HG03439 (cell line): ENCODE results near the gene RPP14.
A peak's percentile ranks its signal among the peaks of the same experiment; 100 is the strongest.

ENCODE experiments used
- ATAC-seq: cut with Tn5 transposase; IDR thresholded peaks from one replicate; pipeline ENCODE4 v1.9.1; 2021; ENCODE audit warnings: mild to moderate bottlenecking, moderate library complexity; ENCODE audit not compliant: unreplicated experiment

RPP14 gene

DNA sequence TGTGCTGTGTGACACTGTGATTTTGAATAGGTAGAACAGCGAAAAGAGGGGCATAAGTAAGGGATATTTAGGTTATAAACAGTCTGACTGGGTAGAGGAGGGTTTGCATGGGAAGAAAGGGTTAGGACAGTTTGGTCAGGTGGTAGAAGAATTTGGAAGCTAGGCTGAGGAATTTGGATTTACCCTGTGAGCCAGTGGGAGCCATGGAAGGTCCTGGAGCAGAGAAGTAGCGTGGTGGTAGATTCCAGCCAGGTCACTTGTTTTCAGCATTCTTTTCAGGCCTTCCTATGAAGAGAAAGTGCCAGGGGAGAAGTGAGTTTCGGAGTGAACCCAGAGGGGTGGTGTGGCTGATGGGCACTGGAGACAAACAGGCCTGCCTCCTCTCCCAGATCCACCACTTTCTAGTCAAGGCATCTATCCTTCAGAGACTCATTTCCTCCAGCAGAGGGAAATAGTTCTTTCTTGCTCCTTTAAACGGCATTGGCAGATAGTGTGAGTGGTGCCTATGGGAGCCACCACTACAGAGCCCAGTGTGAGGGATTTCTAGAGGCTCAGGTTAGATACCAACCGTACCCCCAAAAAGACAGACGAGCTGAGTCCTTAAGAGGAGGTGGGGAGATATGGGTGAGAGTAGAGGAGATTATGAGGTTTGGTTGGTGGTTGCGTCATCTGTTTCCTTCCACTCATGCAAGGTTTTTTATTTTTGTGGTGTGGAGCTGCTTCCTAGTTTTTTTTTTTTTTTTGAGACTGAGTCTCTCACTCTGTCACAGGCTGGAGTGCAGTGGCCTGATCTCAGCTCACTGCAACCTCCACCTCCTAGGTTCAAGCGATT lies 47.9 kb downstream of the RPP14 start:
- ATAC-seq = no peak

DNA sequence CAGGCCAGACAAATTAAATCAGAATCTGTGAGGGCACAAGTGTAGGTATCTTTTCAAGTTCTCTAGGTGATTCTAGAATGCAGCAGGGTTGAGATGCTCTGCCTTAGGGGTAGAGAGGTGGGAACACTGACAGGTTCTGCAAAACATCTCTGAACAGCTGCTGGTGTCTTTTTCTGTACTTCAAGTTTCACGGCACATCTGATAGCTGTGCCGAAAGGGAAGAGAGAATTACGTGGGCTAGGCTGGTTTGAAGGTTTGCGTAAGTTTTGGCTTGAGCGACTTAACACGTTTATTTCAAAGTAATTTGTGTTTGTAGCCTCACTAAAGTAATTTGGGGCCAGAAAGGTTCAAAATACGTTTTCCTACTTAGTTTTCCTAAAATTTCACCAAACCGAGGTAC lies 49.1 kb downstream of the RPP14 start:
- peak; percentile 44 for ATAC-seq

DNA sequence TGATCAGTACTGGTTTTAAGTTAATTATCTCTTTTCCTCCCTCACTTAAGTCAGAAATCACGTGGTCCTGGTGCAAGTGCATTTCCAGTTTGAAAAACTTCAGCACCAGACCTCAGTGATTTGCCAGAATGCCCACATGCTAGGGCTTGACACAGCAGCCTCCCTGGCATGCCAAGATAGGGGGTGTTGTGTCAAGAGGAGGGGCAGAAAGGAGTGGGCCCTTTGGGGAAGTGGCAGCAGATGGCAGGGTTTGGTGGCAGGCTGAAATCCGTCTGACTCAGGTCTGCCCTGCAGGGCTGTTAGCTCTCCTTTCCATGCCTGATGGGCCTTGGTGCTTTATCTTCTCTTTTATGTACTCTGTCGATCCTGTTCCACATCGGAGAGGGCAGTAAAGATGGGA lies 50.0 kb downstream of the RPP14 start:
- ATAC-seq = no peak

DNA sequence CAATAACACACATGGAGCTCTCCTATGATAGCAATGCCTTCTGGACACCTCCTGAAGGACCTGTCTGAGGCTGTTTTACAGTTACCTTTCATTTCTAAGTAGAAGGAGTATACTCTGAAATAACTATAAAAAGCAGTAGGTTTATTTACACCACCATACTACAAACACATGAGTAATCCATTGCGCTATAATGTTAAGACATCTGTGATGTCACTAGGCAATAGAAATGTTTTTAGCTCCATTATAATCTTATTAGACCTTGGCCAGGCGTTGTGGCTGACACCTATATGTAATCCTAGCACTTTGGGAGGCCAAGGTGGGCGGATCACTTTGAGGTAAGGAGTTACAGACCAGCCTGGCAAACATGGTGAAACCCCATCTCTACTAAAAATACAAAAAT lies 51.4 kb downstream of the RPP14 start:
- no peak for ATAC-seq

DNA sequence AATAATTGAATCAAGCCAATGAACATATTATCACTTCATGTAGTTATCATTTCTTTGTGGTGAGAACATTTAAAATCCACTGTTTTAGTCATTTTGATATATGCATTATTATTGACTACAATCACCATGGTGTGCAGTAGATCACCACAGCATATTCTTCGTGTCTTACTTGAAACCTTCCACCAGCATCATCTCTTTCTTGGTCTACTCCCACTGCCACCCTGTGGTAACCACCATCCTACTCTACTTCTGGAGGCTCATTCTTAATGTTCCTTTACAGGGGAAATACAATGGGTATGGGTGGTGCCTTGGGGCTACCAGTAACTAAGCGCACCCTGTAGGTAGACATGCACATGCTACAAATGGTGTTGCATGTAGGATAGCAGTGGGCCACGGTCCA lies 52.0 kb downstream of the RPP14 start:
- no peak for ATAC-seq

DNA sequence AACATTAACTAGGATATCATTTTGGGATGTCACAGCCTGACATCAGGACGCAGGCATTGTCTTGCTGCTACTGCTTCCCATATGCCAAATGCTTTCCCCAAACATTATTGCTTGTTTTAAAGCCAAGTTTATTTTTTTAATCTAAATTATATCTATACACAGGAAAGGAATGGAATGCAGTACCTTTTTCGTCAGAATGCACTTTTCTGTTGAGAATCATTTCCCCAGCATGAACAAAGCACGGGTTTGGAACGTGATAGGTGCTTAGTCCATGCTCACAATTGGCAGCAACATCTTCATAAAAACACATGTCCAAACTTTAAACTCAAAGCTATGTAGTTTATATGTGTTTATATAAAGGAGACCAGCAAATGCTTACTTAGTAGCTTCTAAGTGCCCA lies 52.8 kb downstream of the RPP14 start:
- no peak for ATAC-seq

DNA sequence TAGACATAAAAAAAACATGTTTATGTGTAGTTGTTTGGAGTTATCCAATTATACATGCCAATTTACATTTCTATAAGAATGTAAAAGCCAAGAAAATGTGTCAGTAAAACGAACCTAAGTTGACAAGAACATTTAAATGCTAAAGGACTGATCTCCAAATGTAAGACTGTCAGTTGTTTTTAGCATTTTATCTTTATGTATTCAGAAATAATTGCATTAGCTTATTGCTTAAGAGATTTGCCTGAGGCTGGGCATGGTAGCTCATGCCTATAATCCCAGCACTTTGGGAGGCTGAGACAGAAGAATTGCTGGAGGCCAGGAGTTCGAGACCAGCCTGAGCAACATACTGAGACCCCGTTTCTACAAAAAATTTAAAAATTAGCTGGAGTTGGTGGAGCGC lies 53.6 kb downstream of the RPP14 start:
- no peak for ATAC-seq

DNA sequence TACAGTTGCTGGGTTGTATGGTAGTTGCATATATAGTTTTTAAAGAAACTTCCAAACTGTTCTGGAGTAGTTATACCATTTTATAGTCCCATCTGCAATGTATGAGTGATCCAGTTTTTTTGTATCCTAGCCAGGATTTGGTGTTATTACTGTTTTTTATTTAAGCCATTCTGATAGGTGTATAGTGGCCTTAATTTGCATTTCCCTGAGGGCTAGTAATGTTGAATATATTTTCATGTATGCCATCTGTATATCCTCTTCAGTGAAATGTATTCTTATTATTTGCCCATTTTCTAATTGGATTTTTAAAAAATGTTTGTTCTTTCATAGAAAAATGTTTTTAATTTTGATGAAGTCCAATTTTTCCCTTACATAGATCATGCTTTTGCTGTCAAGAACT lies 55.8 kb downstream of the RPP14 start:
- no peak for ATAC-seq

DNA sequence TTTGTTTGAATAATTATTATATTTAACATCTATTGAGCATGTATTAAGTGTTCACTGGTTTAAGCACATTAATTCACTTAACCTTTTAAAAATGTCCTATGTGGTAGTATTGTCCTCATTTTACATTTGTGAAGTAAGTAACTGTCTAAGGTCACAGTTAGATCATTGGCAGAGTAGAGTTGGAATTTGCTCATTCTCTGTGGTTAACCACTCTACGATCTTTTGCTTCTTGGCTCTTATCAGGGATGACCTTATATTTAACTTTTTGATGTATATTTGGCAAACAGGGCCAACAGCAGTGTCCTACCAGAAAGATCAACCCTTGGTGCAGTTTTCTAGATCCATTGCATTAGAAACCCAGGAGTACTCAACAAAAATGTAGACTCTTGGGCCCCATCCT lies 60.7 kb downstream of the RPP14 start:
- ATAC-seq = no peak

DNA sequence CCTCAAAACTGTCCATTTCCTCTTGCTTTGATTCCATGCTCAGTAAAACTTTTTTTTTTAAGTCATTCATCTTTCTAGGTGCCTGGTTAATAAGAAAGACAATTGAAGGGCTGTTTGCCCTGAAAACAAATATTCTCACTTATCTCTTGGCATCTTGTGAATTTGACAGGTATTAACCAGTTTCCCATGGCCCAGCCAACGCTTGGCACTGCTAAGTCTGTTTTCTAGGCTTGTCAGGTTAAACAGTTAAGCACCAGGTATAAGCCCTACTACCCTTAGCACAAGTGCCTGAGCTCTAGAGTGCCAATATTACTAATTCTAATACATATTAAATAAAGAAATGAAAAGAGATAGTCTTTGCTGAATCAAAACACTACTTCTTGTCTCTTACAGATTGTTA lies 63.0 kb downstream of the RPP14 start:
- no peak for ATAC-seq
